Epithelial cell of esophagus (primary cell): ENCODE data around the gene TSPAN10.

Experiments used
- DNase-seq: peaks from one replicate; pipeline ENCODE4 v3.0.0; 2010; ENCODE audit warnings: low read depth
- H3K4me3 ChIP-seq: 2 replicates; pipeline ENCODE4 v1.5.1; 2011; ENCODE audit warnings: mild to moderate bottlenecking, low read length, control low read depth
- CTCF ChIP-seq: IDR thresholded peaks from 2 replicates; pipeline ENCODE4 v1.5.1; 2011; ENCODE audit warnings: low read depth, mild to moderate bottlenecking, low read length, control low read depth, inconsistent platforms; ENCODE audit not compliant: insufficient read depth; ENCODE audit errors: missing control alignments

TSPAN10 gene

GRCh38 chr17:81651692-81652091 is 14.7 kb downstream of the TSPAN10 start:
- no peak overlapping the region for H3K4me3 ChIP-seq
- no peak for TF ChIP-seq CTCF
- peak; percentile 65 for DNase-seq

GRCh38 chr17:81652906-81653771 is 16.1 kb downstream of the TSPAN10 start:
- TF ChIP-seq CTCF, result no peak
- H3K4me3 ChIP-seq, result no peak overlapping the region
- DNase-seq, result no peak

- DNase-seq, result no peak
- no peak for TF ChIP-seq CTCF
- no peak overlapping the region for H3K4me3 ChIP-seq
Measured at GRCh38 chr17:81655378-81656117, 18.6 kb downstream of the TSPAN10 start.

- H3K4me3 ChIP-seq, result no peak within 1 kb of the TSS
- TF ChIP-seq CTCF, result no peak
- no peak for DNase-seq
Measured at GRCh38 chr17:81656118-81656743, 19.2 kb downstream of the TSPAN10 start, which contains the start of gene PDE6G. TSS of gene PDE6G (minus strand) at chr17:81656542. CDS start at chr17:81653305, 3,237 bp downstream.

- no peak for TF ChIP-seq CTCF
- no peak for DNase-seq
- no peak overlapping the region for H3K4me3 ChIP-seq
Measured at GRCh38 chr17:81656835-81657234, 19.8 kb downstream of the TSPAN10 start.

- DNase-seq, result no peak
- no peak for TF ChIP-seq CTCF
- no peak overlapping the region for H3K4me3 ChIP-seq
Measured at GRCh38 chr17:81659038-81659437, 22.0 kb downstream of the TSPAN10 start.
